HEK293T (cell line): ENCODE measurements around the gene ACOX3.

Source experiments
- CTCF ChIA-PET: fragments of 350-600 bp; formaldehyde crosslinking; extraction: SDS; loops from one replicate; lab custom pipeline; 2021; ENCODE audit warnings: antibody characterized with exemption, inconsistent platforms; lab: Yijun Ruan, JAX
- POLR2A ChIA-PET: fragments of 350-600 bp; formaldehyde crosslinking; extraction: SDS; loops from one replicate; lab custom pipeline; 2020; ENCODE audit warnings: antibody characterized with exemption, inconsistent platforms; lab: Yijun Ruan, JAX
- DNase-seq: peaks from one replicate; pipeline ENCODE4 v3.0.0; 2012; ENCODE audit warnings: mixed read lengths; ENCODE audit errors: extremely low spot score
- ARNT ChIP-seq: fragments of 450-650 bp; IDR thresholded peaks from 2 replicates; pipeline ENCODE4 v1.6.1; 2017; ENCODE audit warnings: mild to moderate bottlenecking
- BHLHE40 ChIP-seq: fragments of 450-650 bp; IDR thresholded peaks from 2 replicates; pipeline ENCODE4 v1.6.1; 2016; ENCODE audit warnings: mild to moderate bottlenecking, moderate library complexity, borderline replicate concordance
- CTBP1 ChIP-seq: fragments of 450-650 bp; IDR thresholded peaks from 2 replicates; pipeline ENCODE4 v1.6.1; 2016; ENCODE audit warnings: borderline replicate concordance
- ELF4 ChIP-seq: fragments of 450-650 bp; IDR thresholded peaks from 2 replicates; pipeline ENCODE4 v1.6.1; 2017; ENCODE audit warnings: antibody characterized with exemption
- FOXA1 ChIP-seq: fragments of 450-650 bp; IDR thresholded peaks from 2 replicates; pipeline ENCODE4 v1.6.1; 2016; ENCODE audit warnings: mild to moderate bottlenecking
- FOXK2 ChIP-seq: fragments of 450-650 bp; IDR thresholded peaks from 2 replicates; pipeline ENCODE4 v1.6.1; 2016; ENCODE audit warnings: mild to moderate bottlenecking
- FOXM1 ChIP-seq: fragments of 450-650 bp; IDR thresholded peaks from 2 replicates; pipeline ENCODE4 v1.6.1; 2017; ENCODE audit warnings: mild to moderate bottlenecking, borderline replicate concordance
- HDGF ChIP-seq: fragments of 450-650 bp; IDR thresholded peaks from 2 replicates; pipeline ENCODE4 v1.6.1; 2017; ENCODE audit warnings: antibody characterized with exemption, borderline replicate concordance
- L3MBTL2 ChIP-seq: fragments of 450-650 bp; conservative IDR thresholded peaks from 2 replicates; pipeline ENCODE4 v1.6.1; 2016; ENCODE audit warnings: mild to moderate bottlenecking
- LEF1 ChIP-seq: fragments of 450-650 bp; IDR thresholded peaks from 2 replicates; pipeline ENCODE4 v1.6.1; 2017; ENCODE audit warnings: mild to moderate bottlenecking, borderline replicate concordance
- NFRKB ChIP-seq: fragments of 450-650 bp; IDR thresholded peaks from 2 replicates; pipeline ENCODE4 v1.6.1; 2016; ENCODE audit warnings: mild to moderate bottlenecking, moderate library complexity
- PKNOX1 ChIP-seq: fragments of 450-650 bp; IDR thresholded peaks from 2 replicates; pipeline ENCODE4 v1.6.1; 2016
- SP1 ChIP-seq: fragments of 450-650 bp; IDR thresholded peaks from 2 replicates; pipeline ENCODE4 v1.6.1; 2017
- SUZ12 ChIP-seq: fragments of 450-650 bp; IDR thresholded peaks from 2 replicates; pipeline ENCODE4 v1.6.1; 2016; ENCODE audit warnings: mild to moderate bottlenecking
- TARDBP ChIP-seq: fragments of 450-650 bp; IDR thresholded peaks from 2 replicates; pipeline ENCODE4 v1.6.1; 2016
- ZNF384 ChIP-seq: fragments of 450-650 bp; IDR thresholded peaks from 2 replicates; pipeline ENCODE4 v1.6.1; 2016

ACOX3 gene

GRCh38 chr4:8419222-8420041 lies 21.1 kb downstream of the ACOX3 start:
- no peak for DNase-seq
- ChIA-PET CTCF (no interaction called here), POLR2A (interaction anchor here (1.3 to 1.4 kb wide), 2 partner anchors 9 to 12 kb away, joined by 3 read pairs; no protein-coding TSS in a partner anchor)
- no peak for TF ChIP-seq TARDBP
- no peak for TF ChIP-seq LEF1
- no peak for TF ChIP-seq HDGF
- TF ChIP-seq ZNF384, result no peak
- no peak for TF ChIP-seq FOXA1
- no peak for TF ChIP-seq CTBP1
- no peak for TF ChIP-seq FOXM1
- no peak for TF ChIP-seq PKNOX1
- no peak for TF ChIP-seq NFRKB
- no peak for TF ChIP-seq BHLHE40

- TF ChIP-seq SP1 (no peak), CTBP1 (no peak), HDGF (no peak), PKNOX1 (no peak), SUZ12 (no peak), FOXK2 (no peak), FOXA1 (no peak), LEF1 (no peak), L3MBTL2 (no peak), TARDBP (no peak), NFRKB (no peak), ARNT (no peak), ZNF384 (no peak), BHLHE40 (no peak)
- ChIA-PET POLR2A (interaction anchor here (0.8 to 2.1 kb wide), 2 partner anchors 12 to 19 kb away, joined by 3 to 5 read pairs; no protein-coding TSS in a partner anchor), CTCF (no interaction called here)
- no peak for DNase-seq
Measured at GRCh38 chr4:8417071-8417614, 23.4 kb downstream of the ACOX3 start.

GRCh38 chr4:8414377-8414776 lies 26.1 kb downstream of the ACOX3 start:
- TF ChIP-seq FOXK2 (no peak), SP1 (no peak), BHLHE40 (no peak), ZNF384 (no peak), FOXA1 (no peak), ELF4 (no peak), FOXM1 (no peak), L3MBTL2 (no peak), HDGF (no peak), LEF1 (no peak), PKNOX1 (no peak)
- POLR2A ChIA-PET, result interaction anchor here (0.6 kb wide), 1 partner anchor 150 kb away, joined by 3 read pairs; no protein-coding TSS in a partner anchor
- DNase-seq, result no peak
- CTCF ChIA-PET, result interaction anchor here (1.6 kb wide), 1 partner anchor 11 kb away, joined by 3 read pairs; no protein-coding TSS in a partner anchor

- ChIA-PET POLR2A (no interaction called here), CTCF (no interaction called here)
- TF ChIP-seq TARDBP (no peak), CTBP1 (no peak), BHLHE40 (no peak), LEF1 (no peak), ARNT (no peak), ELF4 (no peak), NFRKB (no peak), FOXK2 (no peak), FOXM1 (no peak), ZNF384 (no peak), SP1 (no peak), SUZ12 (no peak), HDGF (no peak), PKNOX1 (no peak), FOXA1 (no peak), L3MBTL2 (no peak)
- no peak for DNase-seq
Measured at GRCh38 chr4:8412288-8412687, 28.2 kb downstream of the ACOX3 start.

GRCh38 chr4:8411351-8412180 lies 29.0 kb downstream of the ACOX3 start:
- CTCF ChIA-PET, result interaction anchor here (0.7 to 1.9 kb wide), 6 partner anchors 10 to 263 kb away, joined by 3 to 14 read pairs (median 8); no protein-coding TSS in a partner anchor
- POLR2A ChIA-PET, result no interaction called here
- no peak for DNase-seq

More at GRCh38 chr4:8411351-8412180, 29.0 kb downstream of the ACOX3 start:
- TF ChIP-seq PKNOX1, result no peak
- TF ChIP-seq ELF4, result no peak
- TF ChIP-seq NFRKB, result no peak
- no peak for TF ChIP-seq FOXM1
- TF ChIP-seq SUZ12, result no peak
- no peak for TF ChIP-seq TARDBP
- TF ChIP-seq ARNT, result no peak
- TF ChIP-seq LEF1, result no peak
- no peak for TF ChIP-seq FOXA1
- TF ChIP-seq BHLHE40, result no peak
